Measurements from ENCODE around the gene NPB.

GRCh38 chr17:81865733-81866439 lies 36.2 kb upstream of the NPB start:
- TF ChIP-seq CTCF (IDR thresholded peaks at IDR 0.05; ENCODE audit: low read depth, low read length, poor library complexity, severe bottlenecking) (no peak), EZH2phosphoT487 (IDR thresholded peaks at IDR 0.05; ENCODE audit: borderline replicate concordance, low read length) (no peak)

Measured in DOHH2 (cell line).